DMS 273 (cell line): ENCODE measurements around the gene SLAMF6.
"Not testable (repeated sequence)": the region's sequence is repeated elsewhere in the genome, so short reads cannot be mapped to it uniquely, and the experiment has no call there.

Source experiments
- DNase-seq: peaks from one replicate; lab custom pipeline; 2025; ENCODE audit not compliant: unreplicated experiment; lab: John Stamatoyannopoulos, UW

The SLAMF6 gene

DNA sequence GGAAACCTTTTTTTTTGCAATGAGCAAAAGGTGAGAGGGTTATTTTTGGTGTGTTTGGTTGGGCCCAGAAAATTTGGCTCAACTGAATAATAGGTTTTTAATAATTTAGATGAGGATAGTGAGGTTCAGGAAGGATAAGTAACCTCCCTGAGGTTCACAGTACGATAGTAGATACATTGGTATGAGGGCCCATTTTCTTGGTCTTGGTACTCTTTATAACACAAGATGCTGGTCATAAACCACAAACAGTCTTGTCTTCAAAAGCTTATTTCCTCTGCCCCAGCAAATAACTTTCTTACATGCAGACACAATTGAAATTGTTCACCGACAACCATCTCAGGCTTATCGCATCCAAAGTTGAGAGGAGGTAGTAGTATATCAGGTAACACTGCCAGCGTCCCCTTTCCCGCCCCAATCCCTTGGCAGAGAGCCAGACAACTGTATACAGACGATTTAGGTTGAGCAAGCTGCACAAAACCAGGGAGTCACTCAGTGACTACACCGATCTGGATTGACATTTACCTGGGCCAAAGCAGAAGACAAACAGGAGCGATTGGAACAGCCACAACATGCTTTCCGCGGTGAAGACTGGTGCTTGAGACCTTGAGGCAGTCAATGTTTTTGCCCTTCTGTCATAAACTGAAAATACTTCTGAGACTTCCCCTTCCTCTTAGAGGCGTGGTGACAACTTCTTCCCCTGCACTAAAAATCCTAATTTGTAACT, at the start of gene SLAMF6:
TSS of gene SLAMF6 (minus strand) at position 634 of the 724 bp plus-strand sequence. CDS start at position 571, 63 bp downstream.
- peak; percentile 6 for DNase-seq

DNA sequence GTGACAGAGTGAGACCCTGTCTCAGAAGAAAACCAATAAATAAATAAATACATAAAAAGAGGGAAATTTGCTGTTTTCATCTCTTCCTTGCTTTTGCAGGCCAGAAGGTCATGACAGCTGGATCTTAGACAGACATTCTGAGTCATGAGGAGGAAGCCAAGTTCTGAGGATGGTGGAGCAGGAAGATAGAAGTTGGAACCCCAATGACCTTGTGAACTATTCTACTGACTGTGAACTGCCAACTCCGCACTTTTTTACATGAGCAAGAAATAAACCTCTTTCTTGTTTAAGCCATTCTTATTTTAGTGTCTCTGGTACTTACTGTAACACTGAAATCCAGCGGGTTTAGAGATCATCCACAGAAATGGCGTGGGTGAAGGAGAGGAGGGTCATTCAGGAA, 47.8 kb upstream of the SLAMF6 start:
- DNase-seq: no peak

- no peak for DNase-seq
Observed at GRCh38 chr1:160569806-160570205, 46.8 kb upstream of the SLAMF6 start.

GRCh38 chr1:160567858-160568682, 45.0 kb upstream of the SLAMF6 start:
- DNase-seq: no peak

- no peak for DNase-seq
Observed at GRCh38 chr1:160567341-160567740, 44.3 kb upstream of the SLAMF6 start.

DNA sequence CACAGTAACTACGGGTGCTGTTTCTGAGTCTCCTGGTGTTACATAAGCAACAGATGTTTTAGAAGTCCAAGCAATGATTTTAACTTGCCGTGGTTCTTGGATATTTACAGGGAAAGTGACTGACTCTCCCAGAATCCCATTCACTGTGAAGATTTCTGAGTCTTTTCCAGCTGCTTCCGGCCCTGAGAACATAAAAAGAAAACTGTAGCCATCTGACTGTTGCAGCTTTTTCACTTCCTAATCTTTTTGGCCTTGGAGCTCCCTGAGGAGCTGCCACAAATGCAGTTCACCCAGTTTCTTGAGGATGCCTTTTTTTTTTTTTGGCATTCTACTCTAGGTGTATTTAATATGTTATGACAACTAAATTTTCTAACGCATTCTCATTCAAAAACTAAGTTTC, 42.5 kb upstream of the SLAMF6 start:
- DNase-seq: no peak

DNA sequence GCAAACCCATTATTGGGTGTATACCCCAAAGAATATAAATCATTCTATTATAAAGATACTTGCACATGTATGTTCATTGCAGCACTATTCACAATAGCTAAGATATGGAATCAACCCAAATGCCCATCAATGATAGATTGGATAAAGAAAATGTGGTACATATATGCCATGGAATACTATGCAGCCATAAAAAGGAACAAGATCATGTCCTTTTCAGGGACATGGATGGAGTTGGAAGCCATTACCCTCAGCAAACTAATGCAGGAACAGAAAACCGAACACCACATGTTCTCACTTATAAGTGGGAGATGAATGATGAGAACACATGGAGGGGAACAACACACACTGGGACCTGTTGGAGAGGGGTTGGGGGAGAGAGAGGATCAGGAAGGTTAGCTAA, 40.2 kb upstream of the SLAMF6 start:
- not testable (repeated sequence) for DNase-seq

GRCh38 chr1:160562745-160563144, 39.7 kb upstream of the SLAMF6 start:
- DNase-seq: not testable (repeated sequence)

- DNase-seq: no peak
Observed at GRCh38 chr1:160560806-160561205, 37.8 kb upstream of the SLAMF6 start.

GRCh38 chr1:160560045-160560705, 37.1 kb upstream of the SLAMF6 start:
- DNase-seq: no peak

- not testable (repeated sequence) for DNase-seq
Observed at GRCh38 chr1:160559437-160559836, 36.4 kb upstream of the SLAMF6 start.

DNA sequence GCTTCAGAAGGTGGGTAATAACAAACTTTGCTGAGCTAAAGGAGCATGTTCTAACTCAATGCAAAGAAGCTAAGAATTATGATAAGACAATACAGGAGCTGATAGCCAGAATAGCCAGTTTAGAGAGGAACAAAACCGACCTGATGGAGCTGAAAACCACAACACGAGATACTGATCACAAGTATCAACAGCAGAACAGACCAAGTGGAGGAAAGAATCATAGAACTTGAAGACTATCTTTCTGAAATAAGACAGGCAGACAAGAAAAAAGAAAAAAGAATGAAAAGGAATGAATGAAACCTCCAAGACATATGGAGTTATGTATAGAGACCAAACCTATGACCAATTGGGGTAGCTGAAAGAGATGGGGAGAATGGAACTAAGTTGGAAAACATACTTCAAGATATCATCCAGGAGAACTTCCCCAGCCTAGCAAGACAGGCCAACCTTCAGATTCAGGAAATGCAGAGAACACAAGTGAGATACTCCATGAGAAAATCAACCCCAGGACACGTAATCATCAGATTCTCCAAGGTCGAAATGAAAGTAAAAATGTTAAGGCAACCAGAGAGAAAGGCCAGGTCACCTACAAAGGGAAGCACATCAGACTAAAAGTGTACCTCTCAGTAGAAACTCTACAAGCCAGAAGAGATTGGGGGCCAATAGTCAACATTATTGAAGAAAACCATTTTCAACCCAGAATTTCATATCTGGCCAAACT, 35.8 kb upstream of the SLAMF6 start:
- DNase-seq: no peak

DNA sequence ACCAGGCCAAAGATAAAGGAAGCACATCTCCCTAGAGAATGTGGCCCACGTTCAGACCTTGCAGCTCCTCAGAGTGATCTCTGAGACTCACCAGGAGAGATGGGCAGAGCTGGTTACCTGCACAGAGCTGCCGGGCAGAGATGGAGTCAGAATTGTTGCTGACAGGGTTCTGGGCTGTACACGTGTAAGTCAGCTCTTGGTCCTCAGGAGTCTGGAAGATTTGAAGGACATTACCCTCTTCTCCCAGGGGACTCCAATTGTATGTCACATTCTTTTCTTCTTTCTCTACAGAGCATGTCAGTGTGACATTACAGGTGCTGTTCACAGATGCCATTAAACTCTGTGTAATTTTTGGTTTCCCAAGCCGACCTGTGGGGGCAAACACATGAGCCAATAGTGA, 30.7 kb upstream of the SLAMF6 start:
- no peak for DNase-seq

DNA sequence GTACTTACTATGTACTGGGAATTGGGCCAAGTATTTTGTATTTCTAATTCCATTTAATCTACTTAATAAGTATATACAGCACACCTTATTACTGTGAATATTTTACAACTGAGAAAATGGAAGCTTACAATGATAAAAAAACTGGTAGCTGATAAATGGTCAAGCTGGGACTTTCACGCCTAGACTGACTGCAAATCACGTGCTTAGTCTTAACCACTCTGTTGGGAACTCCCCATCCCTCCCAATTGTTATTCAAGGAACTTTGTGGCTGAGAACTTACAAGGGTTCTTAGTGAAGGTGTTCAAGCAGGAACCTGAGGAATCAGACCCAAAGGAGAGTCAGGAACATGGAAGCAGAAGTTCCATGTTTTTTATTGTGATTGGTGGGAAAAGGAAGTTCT, 29.4 kb upstream of the SLAMF6 start:
- peak; percentile 3 for DNase-seq

- DNase-seq: peak; percentile 12
Observed at GRCh38 chr1:160550572-160551034, 27.5 kb upstream of the SLAMF6 start.

- DNase-seq: no peak
Observed at GRCh38 chr1:160549665-160550006, 26.6 kb upstream of the SLAMF6 start.

GRCh38 chr1:160548960-160549664, 26.1 kb upstream of the SLAMF6 start:
- peak; percentile 89 for DNase-seq

GRCh38 chr1:160548183-160548582, 25.1 kb upstream of the SLAMF6 start:
- peak; percentile 43 for DNase-seq

GRCh38 chr1:160547422-160547821, 24.4 kb upstream of the SLAMF6 start:
- DNase-seq: no peak

DNA sequence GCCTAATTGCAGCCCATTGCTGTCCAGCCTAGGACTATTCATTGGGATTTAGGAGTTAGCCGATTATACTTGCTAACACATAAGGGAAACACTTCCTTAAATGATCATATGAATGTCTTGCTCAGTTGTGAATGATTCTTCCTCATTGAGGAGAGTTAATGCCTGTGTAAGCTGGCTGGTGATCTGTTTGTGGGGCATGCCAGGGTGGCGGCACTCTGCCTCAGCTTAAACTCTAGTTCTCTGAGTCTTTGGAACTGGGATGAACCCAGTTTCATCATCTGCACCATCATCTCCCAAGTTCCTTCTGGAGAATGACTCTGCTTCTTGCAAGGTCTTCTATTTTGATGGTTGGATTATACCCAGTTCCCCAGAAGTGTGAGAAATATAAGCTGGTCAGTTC, 23.9 kb upstream of the SLAMF6 start:
- no peak for DNase-seq
